H1 (cell line): ENCODE results near the gene EXOC2.

Experiments
- CHD2 ChIP-seq: IDR thresholded peaks from 2 replicates; pipeline ENCODE4 v1.6.1; 2012; ENCODE audit warnings: low read length, improper control_type of control experiment
- EGR1 ChIP-seq: IDR thresholded peaks from 2 replicates; pipeline ENCODE4 v1.6.1; 2011; ENCODE audit warnings: low read depth, low read length, borderline replicate concordance
- EP300 ChIP-seq, 2 experiments: IDR thresholded peaks; 1 replicate in 1 of 2; 2 replicates in 1 of 2; pipeline ENCODE4 v1.6.1; 2011 to 2012; ENCODE audit warnings: low read depth in 2 of 2, low read length in 2 of 2, mild to moderate bottlenecking in 2 of 2, borderline replicate concordance in 1 of 2, inconsistent platforms in 1 of 2, moderate library complexity in 1 of 2
- EZH2 ChIP-seq: fragments of 200-600 bp; sonication (generic); IDR thresholded peaks from 2 replicates; pipeline ENCODE4 v1.7.1; 2012; ENCODE audit warnings: low read depth, mild to moderate bottlenecking, moderate library complexity, low read length, inconsistent platforms; ENCODE audit not compliant: severe bottlenecking
- HDAC6 ChIP-seq: IDR thresholded peaks from one replicate; pipeline ENCODE4 v1.7.1; 2012; ENCODE audit warnings: low read depth, mild to moderate bottlenecking, inconsistent platforms, low read length, moderate library complexity
- JUN ChIP-seq: IDR thresholded peaks from 2 replicates; pipeline ENCODE4 v1.6.1; 2011; ENCODE audit warnings: low read depth, mild to moderate bottlenecking, improper control_type of control experiment, low read length
- MAFK ChIP-seq: IDR thresholded peaks from 2 replicates; pipeline ENCODE4 v1.6.1; 2012; ENCODE audit warnings: low read depth, mild to moderate bottlenecking, improper control_type of control experiment, low read length
- MAX ChIP-seq: IDR thresholded peaks from 2 replicates; pipeline ENCODE4 v1.6.1; 2012; ENCODE audit warnings: inconsistent platforms
- POLR2A ChIP-seq, 2 experiments: IDR thresholded peaks; 1 replicate in 1 of 2; 2 replicates in 1 of 2; pipeline ENCODE4 v1.6.1; 2011; ENCODE audit warnings: low read depth in 2 of 2, low read length in 2 of 2, mild to moderate bottlenecking in 2 of 2; ENCODE audit errors: control extremely low read depth in 1 of 2
- POLR2AphosphoS5 ChIP-seq: IDR thresholded peaks from 2 replicates; pipeline ENCODE4 v1.6.1; 2011; ENCODE audit warnings: low read depth, low read length
- RAD21 ChIP-seq, 2 experiments: IDR thresholded peaks in 1 of 2; conservative IDR thresholded peaks in 1 of 2; 2 replicates each; pipeline ENCODE4 v1.6.1; 2011; ENCODE audit warnings: low read depth in 2 of 2, low read length in 2 of 2, improper control_type of control experiment in 1 of 2, inconsistent platforms in 1 of 2, mild to moderate bottlenecking in 1 of 2, moderate library complexity in 1 of 2
- ZNF274 ChIP-seq: IDR thresholded peaks from 2 replicates; pipeline ENCODE4 v1.7.0; 2012; ENCODE audit warnings: low read length, borderline replicate concordance; ENCODE audit errors: extremely low read depth
- TF ChIP-seq, protein P1 (sequence below), 3 experiments: IDR thresholded peaks; 1 replicate in 2 of 3; 2 replicates in 1 of 3; pipeline versions ENCODE4 v1.5.1 to v1.6.1; 2011; ENCODE audit warnings: low read length in 3 of 3, mild to moderate bottlenecking in 3 of 3, inconsistent platforms in 2 of 3, low read depth in 1 of 3, moderate library complexity in 1 of 3; ENCODE audit not compliant: insufficient read depth in 1 of 3; ENCODE audit errors: control extremely low read depth in 1 of 3

DNA sequence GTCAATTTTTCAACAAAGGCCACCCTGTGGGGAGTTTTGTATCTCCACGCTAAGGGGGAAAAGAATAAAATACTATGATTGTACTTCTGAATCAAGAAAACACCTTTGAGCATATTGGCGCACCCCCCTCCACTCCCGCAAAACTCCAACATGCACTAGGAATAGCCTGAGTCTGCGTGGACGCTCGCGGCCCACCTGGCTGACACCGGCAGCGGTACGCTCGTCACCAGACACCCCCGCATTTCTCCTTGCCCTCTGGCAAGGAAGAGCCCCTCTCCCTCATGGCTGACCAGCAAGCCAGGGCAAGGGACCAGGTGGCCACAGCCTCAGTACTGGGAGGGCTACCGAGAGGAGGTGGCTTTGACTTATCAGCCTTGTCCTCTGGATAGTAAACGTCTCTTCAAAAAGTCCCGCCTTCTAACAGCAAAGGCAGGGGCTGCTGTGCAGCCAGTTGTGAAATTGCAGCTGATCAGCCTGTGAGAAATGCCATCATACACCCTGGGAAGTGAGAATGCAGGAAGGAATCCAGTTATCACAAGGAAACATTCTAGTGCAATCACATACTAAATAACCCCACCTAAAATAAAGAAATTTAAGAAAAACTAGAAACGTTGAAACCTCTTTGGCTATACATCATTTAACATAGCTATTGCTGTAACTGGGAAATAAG, 120.2 kb downstream of the EXOC2 start:
- TF ChIP-seq MAX (no peak), EZH2 (no peak), RAD21 (IDR thresholded peaks at IDR 0.05 in 1 of 2, conservative IDR thresholded peaks at IDR 0.05 in 1 of 2; ENCODE audit: low read depth in 2 of 2, low read length in 2 of 2) (no peak), ZNF274 (no peak), POLR2A (IDR thresholded peaks at IDR 0.05; ENCODE audit: control extremely low read depth in 1 of 2, low read depth in 2 of 2, low read length in 2 of 2) (no peak), HDAC6 (no peak), CHD2 (no peak), MAFK (no peak), EP300 (IDR thresholded peaks at IDR 0.05; ENCODE audit: borderline replicate concordance in 1 of 2, low read depth in 2 of 2, low read length in 2 of 2) (no peak), EGR1 (no peak), JUN (no peak), POLR2AphosphoS5 (no peak)
- TF ChIP-seq, protein P1, sequence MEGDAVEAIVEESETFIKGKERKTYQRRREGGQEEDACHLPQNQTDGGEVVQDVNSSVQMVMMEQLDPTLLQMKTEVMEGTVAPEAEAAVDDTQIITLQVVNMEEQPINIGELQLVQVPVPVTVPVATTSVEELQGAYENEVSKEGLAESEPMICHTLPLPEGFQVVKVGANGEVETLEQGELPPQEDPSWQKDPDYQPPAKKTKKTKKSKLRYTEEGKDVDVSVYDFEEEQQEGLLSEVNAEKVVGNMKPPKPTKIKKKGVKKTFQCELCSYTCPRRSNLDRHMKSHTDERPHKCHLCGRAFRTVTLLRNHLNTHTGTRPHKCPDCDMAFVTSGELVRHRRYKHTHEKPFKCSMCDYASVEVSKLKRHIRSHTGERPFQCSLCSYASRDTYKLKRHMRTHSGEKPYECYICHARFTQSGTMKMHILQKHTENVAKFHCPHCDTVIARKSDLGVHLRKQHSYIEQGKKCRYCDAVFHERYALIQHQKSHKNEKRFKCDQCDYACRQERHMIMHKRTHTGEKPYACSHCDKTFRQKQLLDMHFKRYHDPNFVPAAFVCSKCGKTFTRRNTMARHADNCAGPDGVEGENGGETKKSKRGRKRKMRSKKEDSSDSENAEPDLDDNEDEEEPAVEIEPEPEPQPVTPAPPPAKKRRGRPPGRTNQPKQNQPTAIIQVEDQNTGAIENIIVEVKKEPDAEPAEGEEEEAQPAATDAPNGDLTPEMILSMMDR (IDR thresholded peaks at IDR 0.05; ENCODE audit: control extremely low read depth in 1 of 3, insufficient read depth in 1 of 3, low read depth in 1 of 3, low read length in 3 of 3): no peak
